ENCODE results near the gene DOCK8. TPM values are rescaled to one million over a fixed set of nuclear protein-coding genes. Genes with fewer than 3 reads are reported as not detected.
A peak's percentile ranks its signal among the peaks of the same experiment; 100 is the strongest.

Gene DOCK8
- polyA plus RNA-seq, 3 donors, result 12.4 to 14.8 (median 12.9) TPM

DNA sequence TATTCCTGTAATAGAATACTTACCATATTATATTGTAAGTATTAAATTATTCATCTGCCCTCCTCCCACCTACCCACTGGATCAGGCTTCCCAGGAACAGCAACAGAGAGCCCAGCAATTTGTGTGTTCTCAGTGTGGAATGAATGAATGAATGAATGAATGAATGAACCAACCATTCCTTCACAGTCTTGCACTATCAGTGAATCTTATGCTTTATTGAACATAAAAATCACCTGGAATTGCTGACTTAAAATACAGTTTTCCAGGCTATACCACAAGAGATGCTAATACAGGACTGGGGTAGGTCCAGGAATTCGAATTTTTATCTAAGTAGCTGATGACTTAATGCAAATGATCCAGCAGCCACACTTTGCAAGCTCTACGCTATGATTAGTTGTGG lies 51.6 kb downstream of the DOCK8 start:
- no peak for DNase-seq

DNA sequence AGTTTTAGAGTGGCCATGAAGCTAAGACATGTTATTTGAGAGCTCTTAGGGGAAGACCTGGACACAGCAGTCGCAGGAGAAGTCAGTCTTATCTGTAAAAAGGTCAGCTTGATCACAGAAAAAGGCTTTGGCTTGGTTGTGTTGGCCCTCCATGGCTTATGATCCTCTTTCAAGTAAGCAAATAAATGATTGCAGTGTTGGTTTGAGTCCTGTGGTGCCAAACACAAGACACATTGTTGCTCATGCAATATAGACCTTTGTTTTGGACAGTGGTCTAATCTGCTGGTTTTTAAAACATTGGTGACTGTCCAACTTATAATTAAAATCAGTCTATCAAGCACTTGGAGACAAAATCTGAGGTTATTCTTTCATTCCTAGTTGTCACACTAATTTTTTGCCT lies 54.0 kb downstream of the DOCK8 start:
- no peak for DNase-seq

DNA sequence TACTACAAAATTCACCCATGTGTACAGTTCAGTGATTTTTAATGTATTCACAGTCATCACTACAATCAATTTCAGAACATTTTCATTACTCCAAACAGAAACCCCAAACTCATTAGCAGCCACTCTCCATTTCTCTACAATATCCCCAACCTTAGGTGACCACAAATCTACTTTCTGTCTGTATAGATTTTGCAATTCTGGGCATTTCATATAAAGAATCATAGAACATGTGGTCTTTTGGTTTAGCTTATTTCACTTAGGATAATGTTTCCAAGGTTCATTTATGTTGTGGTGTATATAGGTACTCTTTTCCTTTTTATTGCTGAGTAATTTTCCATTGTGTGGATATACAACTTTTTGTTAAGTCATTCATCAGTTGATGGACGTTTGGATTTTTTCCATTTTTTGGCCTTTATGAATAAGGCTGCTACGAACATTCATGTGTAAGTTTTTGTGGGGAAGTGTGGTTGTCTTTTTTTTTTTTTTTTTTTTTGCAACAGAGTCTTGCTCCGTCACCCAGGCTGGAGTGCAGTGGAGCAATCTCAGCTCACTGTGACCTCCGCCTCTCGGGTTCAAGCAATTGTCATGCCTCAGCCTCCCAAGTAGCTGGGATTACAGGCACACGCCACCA lies 54.5 kb downstream of the DOCK8 start:
- DNase-seq, result no peak

DNA sequence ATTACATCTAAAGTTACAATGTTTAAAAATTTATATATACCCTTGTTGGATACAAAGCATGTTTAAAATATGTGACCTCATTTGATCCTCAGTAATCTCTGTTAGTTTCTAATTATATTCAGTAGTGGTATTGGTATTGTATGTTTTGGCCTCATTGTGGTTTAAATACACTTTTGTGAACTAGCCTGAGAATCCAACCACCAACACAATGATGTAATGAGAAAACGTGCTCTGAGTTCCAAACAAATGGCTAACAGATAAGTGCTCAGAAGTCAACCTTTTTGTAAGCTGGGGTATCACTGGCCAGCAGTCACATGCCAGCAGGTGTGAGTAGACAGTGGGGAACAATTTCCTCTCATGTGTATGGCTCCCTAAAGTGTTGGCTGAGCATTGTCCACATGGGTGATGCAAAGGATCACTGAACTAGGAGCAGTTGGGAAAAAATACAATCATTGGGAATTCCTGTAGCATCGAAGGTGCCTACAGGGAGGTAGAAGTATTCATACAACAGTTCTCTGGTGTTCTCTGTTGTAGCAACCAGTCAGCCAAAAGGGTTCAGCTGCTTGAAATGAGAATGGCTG lies 56.1 kb downstream of the DOCK8 start:
- no peak for DNase-seq

DNA sequence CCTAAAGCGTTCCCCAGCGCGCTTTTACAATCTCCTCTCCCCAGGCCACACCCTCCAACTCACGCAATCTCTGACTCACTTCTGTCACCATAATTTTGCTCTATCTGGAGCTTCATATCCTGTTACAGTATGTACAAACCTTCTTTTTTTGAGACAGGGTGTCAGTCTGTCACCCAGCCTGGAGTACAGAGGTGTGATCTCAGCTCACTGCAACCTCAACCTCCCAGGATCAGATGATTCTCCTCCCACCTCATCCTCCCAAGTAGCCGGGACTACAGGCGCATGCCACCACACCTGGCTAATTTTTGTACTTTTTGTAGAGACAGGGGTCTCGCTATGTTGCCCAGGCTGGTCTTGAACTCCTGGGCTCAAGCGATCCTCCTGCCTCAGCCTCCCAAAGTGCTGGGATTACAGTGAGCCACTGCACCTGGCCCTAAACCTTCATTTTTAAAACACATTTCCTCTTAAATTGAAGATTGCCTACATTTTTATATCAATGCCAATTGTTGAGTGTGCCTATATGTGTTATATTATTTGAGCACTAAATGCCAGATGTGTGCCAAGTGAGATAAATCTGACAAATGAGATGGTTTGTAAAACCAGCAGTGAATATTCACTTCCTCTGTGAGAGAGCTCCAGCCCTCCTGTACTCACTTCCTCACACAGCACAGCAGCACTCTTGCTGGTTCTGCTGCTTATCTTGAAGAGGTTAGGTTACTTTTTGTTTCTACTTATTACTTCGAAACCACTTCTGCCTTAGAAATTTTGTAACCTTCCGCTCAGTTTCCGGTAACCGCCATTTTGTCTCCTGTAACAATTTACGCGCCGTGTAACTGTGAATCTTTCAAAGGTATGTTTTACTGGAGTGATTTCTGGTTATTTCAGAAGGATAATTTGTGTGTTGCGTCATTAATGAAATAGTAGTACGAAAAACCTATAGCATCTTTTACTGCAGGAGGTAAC lies 57.9 kb downstream of the DOCK8 start:
- no peak for DNase-seq

DNA sequence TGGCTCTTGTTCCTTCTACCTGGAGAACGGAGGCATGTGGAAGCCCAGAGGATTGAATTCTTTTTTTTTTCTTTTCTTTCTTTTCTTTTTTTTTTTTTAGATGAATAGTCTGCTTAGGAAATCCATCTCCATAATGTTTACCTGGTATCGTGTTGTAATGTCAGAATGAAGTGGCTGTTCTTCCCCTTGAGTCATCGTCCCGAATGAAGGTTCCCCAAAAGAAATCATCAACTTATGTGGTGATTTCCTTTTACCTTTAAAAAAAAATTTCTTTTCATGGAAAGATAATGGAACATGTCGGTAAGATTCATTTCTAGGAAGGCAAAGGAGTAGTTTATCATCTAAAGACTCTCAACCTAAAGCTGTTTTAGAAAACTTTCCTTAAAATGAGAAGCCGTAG lies 59.7 kb downstream of the DOCK8 start:
- no peak for DNase-seq

DNA sequence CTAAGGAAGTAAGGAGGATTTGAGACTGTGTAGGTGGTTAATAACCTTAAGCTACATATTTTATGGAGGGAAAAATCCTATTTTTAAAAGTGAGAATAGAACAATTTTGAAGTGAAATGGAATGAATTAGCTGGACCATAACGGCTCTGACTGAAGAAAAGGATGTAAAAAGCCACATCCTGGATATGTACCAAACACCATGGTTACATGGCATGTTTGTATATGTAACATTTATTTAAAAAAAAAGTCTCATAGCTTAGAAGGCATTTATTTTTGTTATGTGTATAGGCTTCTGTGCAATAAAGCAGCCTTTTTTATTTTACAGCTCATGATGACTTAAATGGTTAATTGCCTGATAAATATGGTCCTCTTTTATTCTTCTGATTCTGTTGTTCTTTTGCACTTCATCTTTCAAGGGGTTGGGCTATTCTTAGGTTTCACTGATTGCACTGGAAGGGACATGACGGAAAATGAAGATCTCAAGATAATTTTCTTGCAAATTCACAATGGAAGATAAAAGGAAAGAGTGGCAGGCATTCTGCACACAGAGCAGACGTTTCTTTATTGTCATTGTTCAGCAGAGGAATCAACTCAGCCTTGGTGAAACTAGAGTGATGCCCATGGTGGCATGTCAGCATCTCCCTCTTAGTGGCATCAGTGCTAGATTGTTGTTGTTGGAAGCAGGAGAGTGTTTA lies 63.1 kb downstream of the DOCK8 start:
- no peak for DNase-seq

DNA sequence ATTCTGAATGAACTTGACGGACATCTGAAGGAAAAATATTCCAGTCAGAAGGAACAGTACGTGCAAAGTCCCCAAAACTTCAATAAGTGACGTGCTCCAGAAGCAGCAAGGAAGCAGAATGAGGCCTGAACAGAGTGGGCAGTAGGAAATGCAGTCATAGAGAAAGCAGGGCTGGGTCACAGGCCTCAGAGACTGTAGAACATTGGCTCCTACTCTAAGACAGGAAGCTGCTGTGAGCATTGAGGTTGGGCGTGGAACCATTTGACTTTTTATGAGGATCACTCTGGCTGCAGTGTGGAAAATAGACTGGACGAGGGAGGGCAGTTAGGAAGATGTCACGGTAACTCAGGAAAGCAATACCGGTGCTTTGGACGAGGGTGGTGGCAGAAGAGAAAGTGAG lies 64.0 kb downstream of the DOCK8 start:
- DNase-seq, result no peak

DNA sequence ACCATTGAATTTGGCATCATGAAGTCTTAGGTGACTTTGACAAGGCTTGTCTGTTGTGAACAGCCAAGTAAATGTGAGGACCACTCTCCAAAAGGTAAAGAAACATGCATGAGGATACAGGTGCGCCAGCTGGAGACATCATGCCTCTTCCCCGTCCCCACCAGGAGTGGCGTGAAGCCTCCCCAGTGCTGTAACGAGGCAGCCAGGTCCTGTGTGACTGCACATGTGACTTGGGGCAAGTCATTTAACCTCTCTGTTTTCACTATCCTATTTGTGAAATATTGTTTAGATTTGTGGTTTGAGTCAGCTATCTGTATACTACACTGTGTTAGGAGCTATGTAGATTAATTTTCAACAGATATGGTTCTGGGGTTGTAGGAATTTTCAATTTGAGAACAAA lies 65.0 kb downstream of the DOCK8 start:
- no peak for DNase-seq

DNA sequence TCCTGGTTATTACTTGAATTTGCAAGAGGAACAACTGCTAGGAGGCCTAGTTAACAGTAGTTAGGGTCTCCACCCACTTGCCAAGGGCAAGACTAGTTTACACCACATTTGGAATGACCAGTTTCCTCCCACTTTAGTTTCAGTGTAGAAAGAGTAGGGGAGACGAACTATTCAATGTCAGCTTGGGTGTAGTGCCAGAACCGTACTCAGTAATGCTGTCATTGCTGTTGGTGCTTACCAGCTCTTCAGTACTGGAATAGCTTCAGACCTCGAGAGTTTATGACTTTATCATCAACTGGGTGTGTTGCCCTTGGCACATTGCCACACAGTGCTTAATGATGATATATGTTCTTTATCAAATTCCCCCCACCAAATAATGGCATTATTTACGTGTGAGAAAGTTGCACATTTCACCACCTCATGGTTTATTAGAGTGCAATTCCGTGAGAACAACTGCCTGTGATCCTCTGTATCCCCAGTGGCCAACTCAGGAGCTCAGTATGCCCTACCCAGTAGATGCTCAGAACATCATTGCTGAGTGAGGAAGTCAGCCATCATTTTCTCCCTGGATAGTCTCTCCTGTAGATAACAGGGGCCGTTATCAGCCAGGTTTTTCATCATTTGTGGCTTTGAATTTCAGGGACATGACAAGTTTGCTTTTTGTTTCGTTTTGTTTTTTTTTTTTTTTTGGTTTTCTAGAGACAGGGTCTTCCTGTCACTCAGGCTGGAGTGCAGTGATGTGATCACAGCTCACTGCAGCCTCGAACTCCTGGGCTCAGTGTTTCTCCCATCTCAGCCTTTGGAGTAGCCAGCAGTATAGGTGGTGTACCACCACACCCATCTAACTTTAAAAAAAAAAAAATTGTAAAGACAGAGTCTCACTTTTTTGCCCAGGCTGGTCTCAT lies 67.3 kb downstream of the DOCK8 start:
- DNase-seq, result no peak

DNA sequence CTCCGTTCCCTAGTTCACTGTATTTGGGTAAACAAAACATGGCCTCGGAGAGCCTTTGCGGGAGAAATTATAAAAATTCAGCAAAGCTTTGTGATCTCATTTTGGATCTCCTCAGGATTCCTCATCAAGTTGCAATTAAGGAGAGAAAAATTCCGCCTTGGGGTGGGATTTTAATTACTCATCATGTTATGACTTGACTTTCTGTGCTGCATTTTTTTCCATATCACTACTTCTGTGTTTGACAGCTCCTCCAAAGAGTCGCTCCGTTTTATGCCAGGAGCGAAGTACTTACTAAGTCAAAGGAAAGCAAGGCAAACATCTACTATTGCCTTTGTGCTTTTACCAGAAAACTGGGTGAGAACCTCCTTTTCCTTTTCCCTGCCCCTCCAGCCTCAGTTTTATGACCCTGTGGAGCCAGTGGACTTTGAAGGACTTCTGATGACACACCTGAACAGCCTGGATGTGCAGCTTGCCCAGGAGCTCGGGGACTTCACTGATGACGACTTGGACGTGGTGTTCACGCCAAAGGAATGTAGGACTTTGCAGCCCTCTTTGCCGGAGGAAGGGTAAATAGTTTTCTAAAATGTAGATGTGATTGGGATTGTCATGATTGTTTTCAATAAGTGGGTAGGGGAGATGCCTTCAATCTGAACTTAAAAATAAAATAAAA lies 71.5 kb downstream of the DOCK8 start:
- DNase-seq, result no peak

DNA sequence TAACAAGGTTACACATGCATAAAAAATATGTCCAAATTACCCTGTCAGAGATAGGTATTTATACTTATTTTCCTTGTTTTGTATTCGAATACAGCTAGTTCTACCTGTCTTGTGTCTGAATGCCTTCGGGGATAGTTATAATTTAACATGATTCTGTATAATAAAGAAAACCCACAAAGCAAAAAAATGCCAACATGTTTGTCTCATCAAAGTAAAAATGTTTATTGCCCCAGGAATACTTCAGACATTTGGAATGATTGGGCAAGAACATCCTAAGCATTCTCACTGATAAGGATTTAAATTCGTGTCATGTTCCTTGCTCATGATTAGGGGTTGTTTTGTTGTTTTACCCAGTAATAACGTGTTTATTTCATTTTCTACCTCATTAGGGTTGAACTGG lies 74.5 kb downstream of the DOCK8 start:
- no peak for DNase-seq

DNA sequence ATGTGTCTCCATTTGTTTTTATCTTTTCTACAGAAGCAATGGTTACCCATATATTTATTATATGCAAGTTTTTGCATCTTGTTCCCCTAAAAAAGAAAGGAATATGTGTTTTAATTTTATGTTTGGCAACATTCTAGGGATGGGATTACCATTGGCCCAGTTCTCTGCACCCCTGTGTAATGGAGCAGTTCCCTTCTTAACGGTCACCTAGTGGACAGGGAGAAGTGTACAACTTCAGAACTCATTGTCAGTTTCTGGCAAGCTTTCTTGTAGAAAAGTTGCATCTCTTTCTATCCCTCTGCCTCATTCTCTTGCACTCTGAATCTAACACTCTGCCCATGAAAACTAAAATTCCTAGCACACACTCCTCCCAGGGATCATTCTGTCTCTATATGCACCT lies 78.2 kb downstream of the DOCK8 start:
- no peak for DNase-seq

DNA sequence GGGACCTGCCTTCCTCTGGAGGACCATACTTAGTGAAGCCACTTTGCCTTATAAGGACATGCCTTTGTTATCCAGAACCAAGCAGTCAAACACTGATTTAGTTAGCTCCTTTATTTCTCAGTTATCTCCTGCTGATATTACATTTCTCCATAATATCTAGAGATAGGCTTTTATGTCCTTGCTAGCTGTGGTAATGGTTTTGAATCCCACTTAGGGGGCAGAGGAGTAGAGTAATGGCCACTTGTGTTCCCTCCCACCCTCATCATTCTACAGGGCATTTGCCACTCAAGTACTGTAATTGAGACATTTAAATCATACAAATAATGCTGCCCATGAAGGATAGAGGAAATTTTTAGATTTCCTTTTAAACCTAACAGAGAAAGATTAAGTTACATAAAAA lies 80.9 kb downstream of the DOCK8 start:
- DNase-seq, result no peak

DNA sequence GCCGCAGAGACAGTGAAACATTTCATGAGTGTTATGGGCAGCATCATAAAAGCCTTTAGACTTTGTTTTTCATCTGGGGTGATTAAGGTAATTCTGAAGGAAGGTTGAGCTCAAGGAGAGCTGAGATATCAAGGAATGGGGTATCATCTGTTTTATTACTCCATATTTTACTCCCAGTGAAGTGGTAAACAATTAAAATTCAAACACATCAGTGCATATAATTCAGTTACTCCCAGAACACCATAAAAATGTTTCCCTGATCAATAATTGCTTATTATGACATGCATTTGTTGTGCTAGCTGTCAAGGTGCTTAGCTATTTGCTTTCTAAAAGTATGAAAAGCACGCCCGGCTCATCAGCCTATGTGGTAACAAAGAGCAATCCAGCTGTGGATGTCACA lies 81.7 kb downstream of the DOCK8 start:
- no peak for DNase-seq

DNA sequence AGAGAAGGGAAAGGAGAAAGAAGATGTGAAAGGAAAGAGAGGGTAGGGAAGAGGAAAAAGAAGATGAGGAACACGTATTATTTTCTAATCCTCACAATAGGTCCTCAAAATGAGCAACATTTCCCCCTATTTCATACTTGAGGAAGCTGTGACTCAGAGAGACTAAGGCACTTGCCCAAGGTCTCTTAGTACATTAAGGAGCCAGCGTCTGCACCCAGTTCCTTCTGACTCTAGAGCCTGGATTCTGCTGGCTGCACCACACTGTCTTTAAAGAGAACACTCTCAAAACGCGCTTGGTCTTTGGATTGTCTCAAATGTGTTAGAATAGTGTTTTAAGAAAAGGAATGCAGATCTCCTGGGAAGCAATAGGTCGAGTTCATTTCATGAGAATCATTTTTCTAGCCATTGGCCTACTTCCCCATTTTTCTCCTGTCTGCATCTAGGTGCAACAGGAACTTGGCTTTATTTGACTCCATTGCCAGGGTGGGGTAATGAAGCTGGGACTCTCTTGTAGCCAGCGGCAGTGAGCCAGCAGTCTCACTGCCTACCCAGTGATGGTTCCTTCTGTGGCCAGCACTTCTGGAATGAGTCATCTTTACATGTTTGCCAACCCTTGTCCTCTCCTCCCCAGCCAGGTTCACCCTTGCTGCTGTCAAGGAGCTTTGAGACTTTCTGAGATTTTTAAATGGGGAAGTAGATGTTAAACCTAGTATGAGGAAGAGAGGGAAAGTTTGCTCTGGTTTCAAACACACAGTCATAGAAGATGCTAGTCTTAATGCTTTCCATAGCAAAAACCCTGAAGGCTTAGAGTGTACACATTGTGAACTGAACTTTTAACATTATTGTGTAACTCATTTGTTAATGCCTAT lies 82.7 kb downstream of the DOCK8 start:
- no peak for DNase-seq

DNA sequence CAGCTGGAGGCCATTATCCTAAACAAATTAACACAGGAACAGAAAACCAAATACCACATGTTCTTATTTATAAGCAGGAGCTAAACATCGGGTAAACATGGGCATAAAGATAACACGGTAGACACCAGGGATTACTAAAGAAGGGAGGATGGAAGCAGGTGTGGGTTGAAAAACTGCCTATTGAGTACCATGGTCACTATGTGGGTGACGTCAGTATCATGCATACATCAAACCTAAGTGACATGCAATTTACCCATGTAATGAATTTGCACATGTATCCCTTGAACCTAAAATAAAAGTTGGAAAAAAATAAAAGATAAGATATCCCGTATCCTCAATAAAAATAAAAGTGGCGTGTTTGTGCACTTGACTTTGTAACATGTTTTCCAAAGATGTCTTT lies 88.8 kb downstream of the DOCK8 start:
- no peak for DNase-seq

DNA sequence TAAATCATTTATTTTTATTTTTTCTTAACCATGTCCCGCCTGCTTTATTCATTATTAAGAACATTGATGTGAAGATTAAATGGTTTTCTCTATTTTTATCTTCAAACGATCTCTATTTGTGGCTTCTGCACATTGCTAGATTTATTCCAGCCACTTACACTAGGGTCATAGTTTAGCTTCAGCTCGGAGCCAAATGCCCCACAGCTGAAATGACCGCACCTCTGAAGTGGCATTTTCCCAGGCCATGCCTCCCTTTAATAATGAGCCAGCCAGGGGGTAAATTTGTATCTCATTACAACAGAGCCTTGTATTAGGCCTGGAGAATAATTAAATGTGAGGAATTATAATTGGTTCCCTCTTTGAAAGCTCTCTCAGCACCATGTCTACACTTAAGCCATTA lies 89.4 kb downstream of the DOCK8 start:
- DNase-seq, result no peak

DNA sequence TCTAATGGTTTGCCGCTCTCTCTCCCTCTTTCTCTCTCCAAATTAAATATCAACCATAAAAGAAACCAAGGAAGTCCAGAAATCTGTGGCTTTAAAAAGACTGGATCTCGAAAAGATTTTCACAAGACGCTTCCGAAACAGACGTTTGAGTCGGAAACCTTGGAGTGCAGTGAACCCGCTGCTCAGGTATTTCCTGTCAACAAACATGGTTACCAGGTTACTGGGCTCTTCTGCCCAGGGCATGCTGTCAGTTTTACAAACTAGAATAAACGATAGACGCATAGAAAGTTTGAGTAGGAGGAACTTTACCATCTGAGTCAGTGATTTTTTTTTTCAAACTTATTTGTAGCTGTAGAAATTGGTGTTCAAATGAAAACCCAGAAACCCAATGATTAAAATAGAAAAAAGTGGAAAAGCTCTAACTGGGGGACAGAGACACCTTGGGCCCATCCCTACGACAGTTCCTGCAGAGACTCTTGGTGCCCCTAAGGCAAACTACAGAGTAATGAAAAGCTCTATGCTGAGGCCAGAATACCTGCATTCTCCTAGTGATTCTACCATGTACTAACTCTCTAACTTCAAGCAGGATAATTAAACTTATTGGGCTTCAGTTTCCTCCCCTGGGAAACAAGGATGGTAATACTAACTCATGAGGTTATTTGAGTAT lies 90.0 kb downstream of the DOCK8 start:
- DNase-seq, result peak; percentile 9

Data from renal pelvis (tissue), 4 donors.